HG03060 (cell line): ENCODE measurements around the gene UBQLN4.

Source experiments
- ATAC-seq: cut with Tn5 transposase; IDR thresholded peaks from one replicate; pipeline ENCODE4 v1.9.1; 2021; ENCODE audit warnings: low read depth, moderate number of reproducible peaks; ENCODE audit not compliant: unreplicated experiment

The UBQLN4 gene

GRCh38 chr1:156020293-156021092 lies 33.1 kb downstream of the UBQLN4 start, which contains the start of gene SSR2:
SSR2 (minus strand) TSS chr1:156020951; CDS start chr1:156020167, 784 bp downstream.
- peak; percentile 82 for ATAC-seq

- ATAC-seq, result no peak
Measured at GRCh38 chr1:156019946-156020292, 33.7 kb downstream of the UBQLN4 start.

- no peak for ATAC-seq
Measured at GRCh38 chr1:156014829-156015228, 38.8 kb downstream of the UBQLN4 start.

- ATAC-seq, result peak; percentile 69
Measured at GRCh38 chr1:156012051-156012817, 41.4 kb downstream of the UBQLN4 start.

GRCh38 chr1:156009404-156009803 lies 44.2 kb downstream of the UBQLN4 start:
- no peak for ATAC-seq

GRCh38 chr1:156006666-156007376 lies 46.8 kb downstream of the UBQLN4 start:
- ATAC-seq, result no peak

GRCh38 chr1:156004843-156005584 lies 48.6 kb downstream of the UBQLN4 start:
- no peak for ATAC-seq

- no peak for ATAC-seq
Measured at GRCh38 chr1:156003923-156004188, 49.7 kb downstream of the UBQLN4 start.

GRCh38 chr1:156002188-156002911 lies 51.2 kb downstream of the UBQLN4 start:
- ATAC-seq, result no peak

GRCh38 chr1:156001662-156002171 lies 51.9 kb downstream of the UBQLN4 start:
- no peak for ATAC-seq

GRCh38 chr1:156001021-156001661 lies 52.5 kb downstream of the UBQLN4 start:
- no peak for ATAC-seq

- ATAC-seq, result no peak
Measured at GRCh38 chr1:155999964-156000363, 53.6 kb downstream of the UBQLN4 start.

GRCh38 chr1:155996166-155996565 lies 57.4 kb downstream of the UBQLN4 start:
- no peak for ATAC-seq

- ATAC-seq, result no peak
Measured at GRCh38 chr1:155993595-155993994, 60.0 kb downstream of the UBQLN4 start.

GRCh38 chr1:155990005-155990739 lies 63.4 kb downstream of the UBQLN4 start:
- ATAC-seq, result no peak

GRCh38 chr1:155989242-155990004 lies 64.2 kb downstream of the UBQLN4 start:
- no peak for ATAC-seq
